IMR-90 (cell line): ENCODE data around the gene MAGEA10. TPM values are rescaled to one million over a fixed set of nuclear protein-coding genes. Genes with fewer than 3 reads are reported as not detected.

Source experiments
- polyA plus RNA-seq, 3 experiments: library from polyadenylated mRNA; depleted of rRNA; stranded (reverse); fragments of >200 nt; gene quantifications; 2 replicates each; pipeline ENCODE4 v1.2.3, GENCODE V29; 2012; ENCODE audit warnings: low replicate concordance in 1 of 3
- total RNA-seq: library from RNA; depleted of rRNA; stranded (reverse); fragments of >200 nt; gene quantifications from 2 replicates; pipeline ENCODE4 v1.2.3, GENCODE V29; 2012; rRNA removed

Gene MAGEA10
- total and polyA plus RNA-seq, 2 of the 4 experiments (the other 2 are of a cell fraction): not detected

Other genes with a start within 250 kb of the MAGEA10 start
- not detected in 2 replicates for gene MAGEA4, start 225.7 kb downstream of the MAGEA10 start, total RNA-seq
- gene MAGEA4, start 225.7 kb downstream of the MAGEA10 start, polyA plus RNA-seq (2012; rRNA removed): not detected in 2 replicates
- 1.3 and 1.9 TPM in 2 replicates for gene GABRE, start 163.9 kb downstream of the MAGEA10 start, total RNA-seq
- gene GABRE, start 163.9 kb downstream of the MAGEA10 start, polyA plus RNA-seq (2012; rRNA removed): 1.2 and 1.6 TPM in 2 replicates